HG02642 (cell line): ENCODE data around the gene PAGE2B.
"Not testable (repeated sequence)": the region's sequence is repeated elsewhere in the genome, so short reads cannot be mapped to it uniquely, and the experiment has no call there.

Source experiments
- ATAC-seq: cut with Tn5 transposase; IDR thresholded peaks from one replicate; pipeline ENCODE4 v1.9.1; 2021; ENCODE audit warnings: mild to moderate bottlenecking; ENCODE audit not compliant: unreplicated experiment, poor library complexity

PAGE2B gene, protein sequence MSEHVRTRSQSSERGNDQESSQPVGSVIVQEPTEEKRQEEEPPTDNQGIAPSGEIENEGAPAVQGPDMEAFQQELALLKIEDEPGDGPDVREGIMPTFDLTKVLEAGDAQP

DNA sequence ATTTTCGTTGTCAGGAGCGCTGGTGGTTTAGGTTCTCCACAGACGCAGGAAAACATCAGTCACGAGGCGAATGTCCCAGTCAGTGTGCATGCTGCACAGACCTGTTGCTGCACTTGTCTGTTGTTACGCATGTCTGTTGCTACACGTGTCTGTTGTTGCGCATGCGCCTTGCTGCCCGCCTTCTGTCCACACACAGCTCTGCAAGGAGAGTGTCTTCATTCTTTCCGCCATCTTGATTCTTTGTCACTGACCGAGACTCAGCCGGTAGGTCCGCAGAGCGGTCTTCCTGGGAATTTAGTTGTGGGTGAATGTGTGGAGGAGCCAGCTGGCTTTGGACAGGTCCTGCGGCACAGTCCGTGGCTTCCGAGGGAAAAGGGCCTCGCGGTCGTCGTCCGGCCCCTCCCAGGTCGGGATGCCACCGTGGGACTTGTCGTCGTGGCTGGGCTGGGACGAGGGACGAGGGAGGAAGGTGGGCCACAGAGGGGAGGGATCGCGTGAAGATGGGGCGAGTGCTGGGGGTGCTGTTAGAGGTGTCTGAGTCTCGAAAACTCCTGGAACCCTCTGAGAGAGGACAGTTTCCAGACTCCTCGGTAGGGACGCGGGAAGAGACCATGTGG is at the start of gene PAGE2B:
TSS of gene PAGE2B (plus strand) at position 180 of the 617 bp plus-strand sequence. CDS start 1,012 bp downstream, outside the sequence.
- ATAC-seq, result no peak

DNA sequence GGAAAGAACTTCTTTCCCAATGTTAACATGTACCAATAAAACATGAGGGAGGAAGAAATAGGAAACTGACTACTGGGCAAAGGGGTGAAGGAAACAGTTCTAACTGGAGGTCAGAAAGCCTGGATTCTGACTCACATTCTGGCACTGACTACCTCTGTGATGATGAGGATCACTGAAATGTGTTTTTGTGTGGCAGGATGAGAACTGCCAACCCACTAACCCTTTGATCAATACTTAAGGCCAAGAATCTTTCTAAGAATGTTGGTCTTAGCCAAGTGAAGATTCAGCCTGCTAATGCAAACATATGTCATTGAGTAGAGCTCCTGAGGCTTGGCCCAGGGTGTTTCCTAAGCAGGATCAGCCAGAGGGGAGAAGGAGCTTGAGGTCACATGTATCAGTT is 48.7 kb upstream of the PAGE2B start:
- ATAC-seq, result no peak

DNA sequence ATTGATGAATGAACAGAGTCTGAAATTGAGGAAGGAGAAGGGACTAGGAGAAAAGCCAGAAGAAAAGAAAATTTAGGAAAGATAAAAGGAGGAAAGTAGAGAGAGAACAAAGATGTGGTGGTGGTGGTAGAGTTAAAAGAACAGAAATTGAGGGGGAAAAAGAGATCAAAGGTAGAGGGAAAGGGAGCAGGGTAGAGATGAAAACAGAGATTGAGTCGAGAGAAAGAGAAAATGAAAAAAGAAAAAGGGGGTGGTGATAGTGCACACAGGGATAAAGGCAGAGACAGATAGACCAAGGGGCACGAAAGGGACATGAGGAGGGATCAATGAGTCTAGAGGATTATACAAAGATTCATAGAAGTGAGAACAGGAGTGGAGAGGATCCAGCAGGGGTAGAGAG is 48.0 kb upstream of the PAGE2B start:
- ATAC-seq, result no peak

DNA sequence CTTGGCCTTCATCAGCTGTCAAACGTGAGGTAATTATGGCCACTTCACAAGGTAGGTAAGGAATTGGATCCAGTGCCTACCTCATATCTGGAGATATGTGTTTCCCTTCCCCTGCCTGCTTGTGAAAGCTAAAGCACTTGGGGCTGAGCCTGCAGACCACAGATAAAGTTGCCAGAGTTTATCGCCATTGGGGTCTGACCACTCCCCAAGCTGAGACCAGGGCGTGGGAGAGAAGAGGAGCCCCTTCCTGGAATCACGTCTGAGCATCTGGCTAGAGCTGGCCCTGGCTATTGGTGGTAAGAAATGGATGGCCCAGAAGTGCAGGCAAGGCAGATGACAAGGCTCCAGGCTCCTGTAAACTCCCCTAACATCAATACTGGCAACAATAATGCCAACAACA is 46.8 kb upstream of the PAGE2B start:
- ATAC-seq, result no peak

DNA sequence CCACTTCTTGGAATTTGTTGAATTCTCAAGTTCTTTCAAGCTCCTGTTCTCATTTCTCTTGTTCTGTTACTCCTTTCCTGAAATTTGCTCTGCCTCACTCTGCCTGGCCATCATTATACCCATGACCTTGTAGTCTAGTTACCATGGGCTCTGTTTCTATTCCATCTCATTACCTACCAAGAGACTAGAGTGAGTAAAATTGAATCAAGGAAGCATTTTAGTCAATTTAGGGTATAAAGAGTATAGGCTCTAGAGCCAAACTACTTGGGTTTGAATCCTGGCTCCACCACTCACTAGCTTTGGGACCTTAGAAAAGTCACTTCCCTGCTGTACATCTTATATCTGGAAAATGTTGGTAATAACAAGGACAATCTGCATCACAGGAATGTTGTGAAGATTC is 46.2 kb upstream of the PAGE2B start:
- ATAC-seq, result no peak

DNA sequence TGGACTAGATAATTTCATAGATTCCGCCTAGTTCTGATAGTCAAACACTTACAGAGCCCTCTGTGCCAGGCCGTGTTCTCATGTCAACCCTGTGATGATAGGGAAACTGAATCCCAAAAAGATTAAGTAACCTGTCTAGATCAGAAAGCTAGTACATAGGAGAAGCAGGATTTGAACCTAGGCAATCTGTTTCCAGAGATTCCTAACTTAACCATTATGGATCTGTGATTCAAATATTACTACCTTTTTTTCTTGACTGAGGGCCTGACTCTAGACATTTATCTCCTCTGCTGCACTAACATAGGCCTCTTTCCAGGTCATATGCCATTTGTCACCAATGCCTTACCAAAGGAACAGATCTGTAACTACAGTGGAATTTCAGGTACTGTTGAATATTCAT is 45.5 kb upstream of the PAGE2B start:
- no peak for ATAC-seq

DNA sequence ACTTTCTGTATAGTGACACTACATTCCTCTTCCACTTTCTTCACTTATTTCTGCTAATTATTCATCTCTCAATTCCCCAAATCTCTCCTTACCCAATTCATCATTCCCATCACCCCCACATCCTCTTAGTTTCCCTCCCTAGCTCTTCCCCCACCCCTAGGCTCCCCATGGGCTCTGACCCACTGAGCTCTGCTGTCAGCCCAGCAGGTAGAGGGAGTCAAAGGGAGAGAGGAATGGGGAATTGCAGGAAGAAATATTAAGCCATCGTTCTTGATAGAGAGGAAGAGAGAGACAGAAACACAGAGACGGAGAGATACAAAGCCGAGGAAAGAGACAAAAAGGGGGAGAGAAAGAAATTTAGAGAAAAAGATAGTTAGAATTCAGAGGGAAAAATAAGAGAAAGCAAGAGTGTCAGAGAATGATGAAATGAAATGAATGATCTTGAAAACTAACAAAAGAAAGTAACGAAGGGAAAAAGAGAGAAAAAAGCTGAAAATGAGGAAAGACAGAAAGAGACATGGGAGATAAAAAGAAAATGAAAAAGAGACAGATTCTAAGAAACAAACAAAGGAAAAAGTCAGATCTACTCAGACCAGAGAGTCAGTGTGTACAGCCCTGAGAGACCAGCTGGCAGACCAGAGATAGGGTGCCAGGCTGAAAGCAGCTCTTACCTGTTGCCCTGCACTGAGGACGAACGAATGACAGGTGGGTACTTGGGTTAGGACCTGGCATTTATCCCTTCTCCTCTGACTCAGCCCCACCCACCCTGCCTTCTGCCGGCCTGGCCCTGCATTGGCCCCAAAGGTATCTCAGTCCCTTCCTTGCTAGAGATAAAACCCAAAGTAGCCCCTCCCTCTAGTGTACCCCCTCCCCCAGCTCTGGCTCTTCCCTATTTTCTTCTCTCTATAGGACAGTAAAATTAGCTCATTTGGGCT is 44.3 kb upstream of the PAGE2B start, which contains the start of gene ALAS2:
TSS of gene ALAS2 (minus strand) at position 707 of the 935 bp plus-strand sequence. CDS start 4,977 bp downstream, outside the sequence.
- ATAC-seq, result no peak

DNA sequence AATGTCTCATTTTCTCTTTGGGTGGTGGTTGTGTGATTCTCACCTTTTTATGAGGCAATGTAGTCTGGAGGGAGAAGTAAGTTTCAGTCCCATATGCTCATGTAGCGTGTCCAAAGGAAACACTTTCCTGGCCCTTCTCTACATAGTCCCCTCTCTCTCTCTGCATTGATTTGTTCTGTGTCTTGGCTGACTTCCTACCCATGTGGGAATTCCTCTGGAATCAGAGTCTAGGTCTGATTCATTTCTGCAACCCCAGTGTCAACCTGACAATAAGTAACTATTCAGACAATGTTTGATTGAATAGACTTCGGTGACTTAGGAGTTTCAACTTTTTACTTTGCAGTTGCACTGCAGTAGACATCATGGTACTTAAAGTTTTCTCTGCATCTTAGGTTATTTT is 41.4 kb upstream of the PAGE2B start:
- ATAC-seq, result no peak

DNA sequence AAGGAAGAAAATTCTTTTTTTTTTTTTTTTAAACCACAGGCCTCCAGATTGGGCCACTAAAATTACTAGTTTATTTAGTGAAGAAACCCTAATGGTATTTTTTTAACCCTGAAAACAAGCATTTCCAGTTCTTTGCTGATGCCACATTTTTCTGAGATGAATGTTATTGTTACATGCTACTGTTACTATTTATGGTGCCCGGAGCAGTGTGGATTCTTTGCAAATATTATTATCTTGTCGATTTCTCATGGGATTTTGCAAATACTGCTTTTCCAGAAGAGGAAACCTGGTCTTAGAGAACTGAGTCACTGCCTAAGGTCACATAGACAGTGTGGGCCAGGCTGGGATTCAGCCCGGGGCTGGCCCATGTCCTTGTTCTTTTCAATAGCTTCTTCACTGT is 35.4 kb upstream of the PAGE2B start:
- ATAC-seq, result no peak

DNA sequence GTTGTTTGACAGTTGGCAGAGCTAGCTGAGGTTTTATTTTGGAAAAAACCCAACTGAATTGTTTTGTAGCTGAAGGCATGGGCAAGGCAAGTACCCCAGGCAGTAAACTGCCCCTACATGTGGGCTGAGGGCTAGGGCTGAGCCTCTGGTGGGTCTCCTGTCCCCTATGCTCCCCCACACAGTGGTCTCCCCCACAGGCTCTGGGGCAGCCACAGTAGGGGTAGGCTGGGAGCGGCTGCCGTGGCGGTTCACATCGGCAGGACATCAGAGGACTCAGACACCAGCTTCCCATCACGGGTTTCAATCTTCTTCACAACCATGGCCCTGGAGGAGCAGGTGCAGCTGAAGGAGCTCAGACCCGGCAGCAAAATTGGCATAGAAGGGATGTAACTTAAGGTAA is 33.3 kb upstream of the PAGE2B start:
- no peak for ATAC-seq

DNA sequence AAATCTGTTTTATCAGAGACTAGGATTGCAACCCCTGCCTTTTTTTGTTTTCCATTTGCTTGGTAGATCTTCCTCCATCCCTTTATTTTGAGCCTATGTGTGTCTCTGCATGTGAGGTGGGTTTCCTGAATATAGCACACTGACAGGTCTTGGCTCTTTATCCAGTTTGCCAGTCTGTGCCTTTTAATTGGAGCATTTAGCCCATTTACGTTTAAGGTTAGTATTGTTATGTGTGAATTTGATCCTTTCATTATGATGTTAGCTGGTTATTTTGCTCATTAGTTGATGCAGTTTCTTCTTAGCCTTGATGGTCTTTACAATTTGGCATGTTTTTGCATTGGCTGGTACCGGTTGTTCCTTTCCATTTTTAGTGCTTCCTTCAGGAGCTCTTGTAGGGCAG is 24.2 kb upstream of the PAGE2B start:
- ATAC-seq, result not testable (repeated sequence)

DNA sequence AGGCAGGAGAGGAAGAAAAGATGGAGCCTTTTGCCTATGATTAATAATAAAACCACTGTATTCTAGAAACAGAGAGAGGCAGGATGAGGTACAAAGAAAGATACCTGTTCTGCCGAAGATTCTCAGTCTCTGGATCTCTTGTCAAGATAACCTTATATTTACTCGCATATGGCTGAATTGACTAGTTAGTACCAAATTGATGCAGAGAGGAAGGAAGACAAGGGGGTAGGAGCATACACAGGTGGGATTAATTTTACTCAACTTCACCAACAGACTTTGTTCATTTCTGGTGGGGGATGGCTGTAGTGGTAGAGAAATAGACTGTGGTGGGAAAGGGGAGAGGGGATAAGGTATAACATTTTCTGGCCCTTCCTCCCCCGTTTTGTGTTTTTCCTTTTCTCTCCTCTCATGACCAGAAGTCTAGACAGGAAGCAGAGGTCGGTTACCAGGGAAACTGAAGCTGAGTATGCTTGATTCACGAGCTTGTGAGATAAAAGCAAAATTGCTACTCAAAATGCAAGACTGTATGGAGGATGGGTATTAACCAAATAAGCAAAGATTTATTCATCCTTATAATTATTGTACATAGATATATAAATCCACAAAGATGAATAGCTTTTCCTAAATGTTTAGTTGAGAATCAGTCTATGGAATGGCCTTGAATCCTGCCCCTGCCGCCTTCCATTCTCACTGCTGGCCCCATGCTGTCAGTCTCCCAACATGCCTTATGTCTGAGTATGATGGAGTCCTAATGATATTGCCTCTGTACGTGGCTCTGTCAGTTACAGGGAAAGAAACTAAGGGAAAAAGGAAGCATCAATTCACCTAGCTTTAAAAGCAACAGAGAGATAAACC is 17.8 kb upstream of the PAGE2B start:
- no peak for ATAC-seq

DNA sequence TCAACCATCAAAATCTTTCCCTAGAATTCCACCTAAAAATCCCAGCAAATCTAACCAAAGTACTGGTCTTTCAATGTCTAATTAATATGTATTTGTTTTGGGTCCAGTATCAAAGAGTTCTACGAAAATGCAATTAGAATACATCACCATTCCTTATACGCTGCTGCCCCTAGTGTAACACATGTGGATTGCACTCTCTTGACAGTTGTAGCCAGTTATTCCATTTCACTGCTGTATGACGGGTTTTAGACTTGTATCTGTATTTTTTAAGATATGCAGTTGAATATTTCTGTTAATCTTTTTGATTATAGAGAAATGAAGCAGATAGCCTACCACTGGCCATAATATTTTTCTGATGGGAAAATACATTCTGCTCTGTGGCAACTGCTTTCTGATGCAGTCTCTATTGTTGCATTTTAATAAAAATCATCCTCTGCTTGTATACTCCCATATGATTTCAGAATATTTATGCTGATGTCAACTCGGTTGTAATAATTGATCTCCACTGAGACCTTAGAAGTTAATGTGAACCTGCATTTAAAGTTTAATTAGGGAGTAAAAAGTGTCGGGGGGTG is 17.1 kb upstream of the PAGE2B start:
- no peak for ATAC-seq

DNA sequence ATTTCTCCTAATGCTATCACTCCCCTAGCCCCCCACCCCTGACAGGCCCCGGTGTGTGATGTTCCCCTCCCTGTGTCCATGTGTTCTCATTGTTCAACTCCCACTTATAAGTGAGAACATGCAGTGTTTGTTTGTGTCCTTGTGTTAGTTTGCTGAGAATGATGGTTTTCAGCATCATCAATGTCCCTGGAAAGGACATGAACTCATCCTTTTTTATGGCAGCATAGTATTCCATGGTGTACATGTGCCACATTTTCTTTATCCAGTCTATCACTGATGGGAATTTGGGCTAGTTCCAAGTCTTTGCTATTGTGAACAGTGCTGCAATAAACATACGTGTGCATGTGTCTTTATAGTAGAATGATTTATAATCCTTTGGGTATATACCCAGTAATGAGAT is 7.7 kb upstream of the PAGE2B start:
- not testable (repeated sequence) for ATAC-seq

DNA sequence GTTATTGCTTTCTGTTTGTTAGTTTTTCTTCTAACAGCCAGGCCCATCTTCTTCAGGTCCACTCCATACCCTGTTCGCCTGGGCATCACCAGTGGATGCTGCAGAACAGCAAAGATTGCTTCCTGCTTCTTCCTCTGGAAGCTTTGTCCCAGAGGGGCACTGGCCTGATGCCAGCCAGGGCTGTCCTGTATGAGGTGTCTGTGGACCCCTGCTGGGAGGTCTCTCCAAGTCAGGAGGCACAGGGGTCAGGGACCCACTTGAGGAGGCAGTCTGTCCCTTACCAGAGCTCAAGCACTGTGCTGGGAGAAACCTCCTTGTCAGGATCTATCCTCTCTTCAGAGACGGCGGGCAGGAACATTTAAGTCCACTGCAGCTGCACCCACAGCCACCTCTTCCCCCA is 2.5 kb upstream of the PAGE2B start:
- ATAC-seq, result no peak

DNA sequence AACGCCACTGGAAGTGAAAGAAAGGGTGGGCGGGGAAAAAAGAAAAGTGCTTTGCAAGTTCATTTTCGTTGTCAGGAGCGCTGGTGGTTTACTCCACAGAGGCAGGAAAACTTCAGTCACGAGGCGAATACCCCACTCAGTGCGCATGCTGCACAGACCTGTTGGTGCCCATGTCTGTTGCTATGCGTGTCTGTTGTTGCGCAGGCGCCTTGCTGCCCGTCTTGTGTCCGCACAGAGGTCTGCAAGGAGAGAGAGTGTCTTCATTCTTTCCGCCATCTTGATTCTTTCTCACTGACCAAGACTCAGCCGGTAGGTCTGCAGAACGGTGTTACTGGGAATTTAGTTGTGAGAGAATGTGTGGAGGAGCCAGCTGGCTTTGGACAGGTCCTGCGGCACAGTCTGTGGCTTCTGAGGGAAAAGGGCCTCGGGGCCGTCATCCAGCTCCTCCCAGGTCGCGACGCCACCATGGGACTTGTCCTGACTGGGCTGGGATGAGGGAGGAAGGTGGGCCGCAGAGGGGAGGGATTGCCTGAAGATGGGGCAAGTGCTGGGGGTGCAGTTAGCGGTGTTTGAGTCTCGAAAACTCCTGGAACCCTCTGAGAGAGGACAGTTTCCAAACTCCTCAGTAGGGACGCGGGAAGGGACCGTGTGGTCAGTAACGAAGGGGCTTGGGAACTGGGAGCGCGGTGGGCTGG is 14.1 kb downstream of the PAGE2B start, which contains the start of gene PAGE2:
TSS of gene PAGE2 (plus strand) at position 224 of the 695 bp plus-strand sequence. CDS start 1,003 bp downstream, outside the sequence.
- ATAC-seq, result no peak

DNA sequence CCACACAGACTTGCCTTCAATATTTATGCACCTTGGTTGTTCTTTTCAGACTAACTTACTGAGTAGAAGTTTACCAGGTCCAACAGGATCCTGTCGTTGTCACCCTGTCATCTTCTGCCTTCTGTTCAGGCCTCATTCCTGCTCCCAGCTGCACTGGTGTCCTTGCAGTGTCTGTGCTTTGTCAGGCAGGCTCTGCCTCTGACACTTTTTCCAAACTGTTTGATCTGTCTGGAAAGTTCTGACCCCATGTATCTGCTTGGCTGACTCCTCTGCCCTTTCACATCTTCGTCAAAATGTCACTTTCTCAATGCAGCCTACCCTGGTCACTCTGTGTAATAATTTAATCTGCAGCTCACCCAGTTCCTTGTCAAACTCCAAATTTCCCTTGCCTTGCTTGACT is 23.9 kb downstream of the PAGE2B start:
- ATAC-seq, result no peak

DNA sequence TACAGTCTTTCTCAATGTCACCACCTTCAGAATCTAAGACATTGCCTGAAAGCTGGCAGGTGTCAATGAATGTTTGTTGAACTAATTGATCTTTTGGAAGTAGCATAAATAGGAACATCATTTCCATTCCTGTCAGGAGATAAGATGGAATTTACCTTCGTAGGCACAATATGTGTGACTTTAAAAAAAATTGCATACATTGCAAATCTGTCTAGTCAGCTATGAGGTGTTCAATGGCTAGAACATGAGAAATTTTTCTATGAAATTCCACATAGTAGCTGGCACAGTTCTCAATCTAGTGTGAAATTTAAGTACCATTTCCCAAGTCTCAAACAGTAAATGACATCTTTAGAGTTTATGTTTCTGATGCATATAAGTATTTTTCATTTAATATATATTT is 24.3 kb downstream of the PAGE2B start:
- no peak for ATAC-seq

DNA sequence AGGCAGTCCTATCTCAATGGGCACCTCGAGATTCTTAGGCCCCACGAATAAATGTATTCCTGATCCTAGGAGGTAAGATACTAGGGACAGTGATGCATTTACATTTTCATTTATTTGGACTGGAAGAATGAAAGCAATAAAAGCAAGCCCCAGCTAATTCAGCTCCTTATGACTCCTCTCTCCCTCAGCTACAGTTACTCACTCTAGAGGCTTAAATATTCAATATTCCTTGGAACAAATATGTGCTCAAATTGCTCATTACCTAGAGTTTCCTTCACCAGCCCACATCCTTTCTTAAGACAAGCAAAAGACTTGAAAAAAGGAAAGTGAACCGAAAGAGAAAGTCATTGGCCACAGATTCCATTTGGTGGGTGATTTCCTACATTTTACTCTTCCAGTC is 27.9 kb downstream of the PAGE2B start:
- no peak for ATAC-seq
